Measurements from ENCODE around the gene GDPD1. TPM values are rescaled to one million over a fixed set of nuclear protein-coding genes. Genes with fewer than 3 reads are reported as not detected.

Gene GDPD1
- total RNA-seq, 1 experiment from 2014 or later: 3.1 TPM

DNA sequence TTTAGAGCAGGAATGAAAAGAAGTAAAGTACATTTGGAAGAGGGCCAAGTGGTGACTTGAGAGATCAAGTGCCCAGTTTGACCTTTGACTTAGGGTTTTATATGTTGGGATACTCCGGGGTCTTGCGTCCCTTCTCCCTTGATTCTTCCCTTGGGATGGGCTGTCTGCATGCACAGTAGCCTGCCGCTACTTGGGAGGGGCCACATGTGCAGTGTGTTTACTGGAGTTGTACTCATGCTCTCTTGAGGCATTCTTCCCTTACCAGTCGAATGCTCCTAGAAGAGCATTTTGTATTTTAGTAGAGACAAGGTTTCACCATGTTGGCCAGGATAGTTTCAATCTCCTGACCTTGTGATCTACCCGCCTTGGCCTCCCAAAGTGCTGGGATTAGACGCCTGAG is 23.8 kb downstream of the GDPD1 start:
- Histone ChIP-seq H3K36me3 (ENCODE audit: low read depth) (no peaks in the 10 kb centered on the region), H3K9me3 (ENCODE audit: insufficient read depth, low read depth) (no peaks in the 10 kb centered on the region), H3K4me3 (no peak overlapping the region), H3K27me3 (ENCODE audit: insufficient read depth, low read depth) (no peaks in the 10 kb centered on the region), H3K27ac (no peak overlapping the region), H3K4me2 (no peak overlapping the region), H3K9me2 (ENCODE audit: insufficient read depth) (no peaks in the 10 kb centered on the region), H3K79me2 (ENCODE audit: low read depth) (no peaks in the 10 kb centered on the region), H3K4me1 (replicated peaks; ENCODE audit: insufficient read depth) (no peaks in the 10 kb centered on the region), H3F3A (ENCODE audit: insufficient read depth, low read depth) (0 out of 2 replicates have a peak, but pooled peaks cover 4% of the 10 kb centered on the region), H2AFZ (no peak overlapping the region), H4K20me1 (ENCODE audit: insufficient read depth) (no peaks in the 10 kb centered on the region)
- CTCF ChIA-PET: no interaction called here
- BruUV-seq (replicated peaks): no TSS peak
- POLR2A ChIA-PET (ENCODE audit: unreplicated experiment): no interaction called here
- TF ChIP-seq EZH2 (IDR thresholded peaks at IDR 0.05; ENCODE audit: low read depth): no peak
- TF ChIP-seq, protein P1, sequence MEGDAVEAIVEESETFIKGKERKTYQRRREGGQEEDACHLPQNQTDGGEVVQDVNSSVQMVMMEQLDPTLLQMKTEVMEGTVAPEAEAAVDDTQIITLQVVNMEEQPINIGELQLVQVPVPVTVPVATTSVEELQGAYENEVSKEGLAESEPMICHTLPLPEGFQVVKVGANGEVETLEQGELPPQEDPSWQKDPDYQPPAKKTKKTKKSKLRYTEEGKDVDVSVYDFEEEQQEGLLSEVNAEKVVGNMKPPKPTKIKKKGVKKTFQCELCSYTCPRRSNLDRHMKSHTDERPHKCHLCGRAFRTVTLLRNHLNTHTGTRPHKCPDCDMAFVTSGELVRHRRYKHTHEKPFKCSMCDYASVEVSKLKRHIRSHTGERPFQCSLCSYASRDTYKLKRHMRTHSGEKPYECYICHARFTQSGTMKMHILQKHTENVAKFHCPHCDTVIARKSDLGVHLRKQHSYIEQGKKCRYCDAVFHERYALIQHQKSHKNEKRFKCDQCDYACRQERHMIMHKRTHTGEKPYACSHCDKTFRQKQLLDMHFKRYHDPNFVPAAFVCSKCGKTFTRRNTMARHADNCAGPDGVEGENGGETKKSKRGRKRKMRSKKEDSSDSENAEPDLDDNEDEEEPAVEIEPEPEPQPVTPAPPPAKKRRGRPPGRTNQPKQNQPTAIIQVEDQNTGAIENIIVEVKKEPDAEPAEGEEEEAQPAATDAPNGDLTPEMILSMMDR (conservative IDR thresholded peaks at IDR 0.05): no peak
- no peak for DNase-seq
- intact Hi-C loops (cut with micrococcal nuclease; ENCODE audit: unreplicated experiment): no loop called here

GRCh38 chr17:59254742-59255141 is 34.4 kb downstream of the GDPD1 start:
- Histone ChIP-seq H3K4me3 (no peak overlapping the region), H3K9me2 (ENCODE audit: insufficient read depth) (no peaks in the 10 kb centered on the region), H4K20me1 (ENCODE audit: insufficient read depth) (no peaks in the 10 kb centered on the region), H3F3A (ENCODE audit: insufficient read depth, low read depth) (peaks cover 12% of the 10 kb centered on the region), H3K4me1 (replicated peaks; ENCODE audit: insufficient read depth) (peaks cover 26% of the 10 kb centered on the region), H3K27me3 (ENCODE audit: insufficient read depth, low read depth) (no peaks in the 10 kb centered on the region), H3K4me2 (peak overlapping the region; percentile 51), H3K36me3 (ENCODE audit: low read depth) (no peaks in the 10 kb centered on the region), H3K27ac (no peak overlapping the region), H2AFZ (no peak overlapping the region), H3K9me3 (ENCODE audit: insufficient read depth, low read depth) (no peaks in the 10 kb centered on the region), H3K79me2 (ENCODE audit: low read depth) (no peaks in the 10 kb centered on the region)
- ChIA-PET CTCF (no interaction called here), POLR2A (ENCODE audit: unreplicated experiment) (no interaction called here)
- intact Hi-C loops (cut with micrococcal nuclease; ENCODE audit: unreplicated experiment): loop anchor here (2.0 kb wide), 1 partner anchor 42 kb away; no protein-coding TSS in a partner anchor
- TF ChIP-seq, protein P1 (conservative IDR thresholded peaks at IDR 0.05): no peak
- TF ChIP-seq EZH2 (IDR thresholded peaks at IDR 0.05; ENCODE audit: low read depth): no peak
- no TSS peak for BruUV-seq (replicated peaks)
- peak; percentile 4 to 70 for DNase-seq

DNA sequence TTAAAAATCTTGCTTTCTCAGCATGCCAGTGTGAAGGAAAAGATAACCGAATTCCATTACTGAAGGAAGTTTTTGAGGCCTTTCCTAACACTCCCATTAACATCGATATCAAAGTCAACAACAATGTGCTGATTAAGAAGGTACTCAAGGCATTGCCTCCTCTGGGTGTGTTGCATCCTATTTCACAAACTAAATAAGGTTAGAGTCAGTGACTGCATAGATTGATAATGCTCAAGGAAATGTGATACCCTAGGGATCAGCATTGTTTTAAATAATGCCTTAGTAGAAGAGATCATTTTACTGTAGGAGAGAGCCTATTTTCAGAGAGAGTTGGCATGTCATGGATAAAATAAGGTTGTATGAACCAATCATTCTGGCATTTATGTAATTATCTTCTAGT is 36.8 kb downstream of the GDPD1 start:
- H3K9me3 ChIP-seq (ENCODE audit: insufficient read depth, low read depth): no peaks in the 10 kb centered on the region
- H3K27me3 ChIP-seq (ENCODE audit: insufficient read depth, low read depth): no peaks in the 10 kb centered on the region
- peak in 1 of 2 experiments; percentile 64 for DNase-seq
- intact Hi-C loops (cut with micrococcal nuclease; ENCODE audit: unreplicated experiment): no loop called here
- H3K4me3 ChIP-seq: no peak overlapping the region
- H3K36me3 ChIP-seq (ENCODE audit: low read depth): no peaks in the 10 kb centered on the region
- H3F3A ChIP-seq (ENCODE audit: insufficient read depth, low read depth): peaks cover 12% of the 10 kb centered on the region
- H3K9me2 ChIP-seq (ENCODE audit: insufficient read depth): no peaks in the 10 kb centered on the region
- H3K27ac ChIP-seq: 0 out of 2 replicates have a peak overlapping the region, but pooled peaks have one; percentile 11
- ChIA-PET CTCF (no interaction called here), POLR2A (ENCODE audit: unreplicated experiment) (interaction anchor here (0.6 kb wide), 1 partner anchor 139 kb away, joined by 5 read pairs; no protein-coding TSS in a partner anchor)
- no peak overlapping the region for H3K4me2 ChIP-seq
- H2AFZ ChIP-seq: no peak overlapping the region
- peaks cover 26% of the 10 kb centered on the region for H3K4me1 ChIP-seq (replicated peaks; ENCODE audit: insufficient read depth)
- BruUV-seq (replicated peaks): no TSS peak
- H3K79me2 ChIP-seq (ENCODE audit: low read depth): no peaks in the 10 kb centered on the region
- no peaks in the 10 kb centered on the region for H4K20me1 ChIP-seq (ENCODE audit: insufficient read depth)
- no peak for TF ChIP-seq EZH2 (IDR thresholded peaks at IDR 0.05; ENCODE audit: low read depth)
- TF ChIP-seq, protein P1 (conservative IDR thresholded peaks at IDR 0.05): no peak
